K562 (cell line): Measurements from ENCODE around the gene SLC6A16. TPM values are rescaled to one million over a fixed set of nuclear protein-coding genes. Genes with fewer than 3 reads are reported as not detected.

ENCODE experiments used
- ATF4 ChIP-seq: fragments of 450-650 bp; formaldehyde crosslinking; IDR thresholded peaks from 2 replicates; pipeline ENCODE4 v1.4.0; 2022; ENCODE audit warnings: mild to moderate bottlenecking, moderate library complexity
- HDAC2 ChIP-seq: fragments of 450-650 bp; IDR thresholded peaks from 2 replicates; pipeline ENCODE4 v1.6.1; 2016; ENCODE audit warnings: mild to moderate bottlenecking
- MTA3 ChIP-seq: fragments of 450-650 bp; formaldehyde crosslinking; IDR thresholded peaks from 2 replicates; pipeline ENCODE4 v1.6.1; 2017; ENCODE audit warnings: mild to moderate bottlenecking, borderline replicate concordance
- SMARCA5 ChIP-seq: fragments of 450-650 bp; IDR thresholded peaks from 2 replicates; pipeline ENCODE4 v1.6.1; 2016
- TRIM25 ChIP-seq: fragments of 450-650 bp; IDR thresholded peaks from 2 replicates; pipeline ENCODE4 v1.7.0; 2016; ENCODE audit warnings: borderline replicate concordance
- ZNF507 ChIP-seq: conservative IDR thresholded peaks from 2 replicates; pipeline ENCODE4 v1.6.1; 2017; ENCODE audit warnings: missing genetic modification characterization, missing compliant biosample characterization
- ZNF518B ChIP-seq: fragments of 250-450 bp; sonication (Bioruptor Pico); IDR thresholded peaks from 2 replicates; pipeline ENCODE4 v1.5.0; 2021; ENCODE audit warnings: mild to moderate bottlenecking, moderate library complexity
- ZNF584 ChIP-seq: fragments of 200-800 bp; sonication (Bioruptor generic); IDR thresholded peaks from 2 replicates; pipeline ENCODE4 v1.6.1; 2016; ENCODE audit warnings: low read depth, mild to moderate bottlenecking, missing genetic modification characterization, missing compliant biosample characterization
- ZNF780A ChIP-seq: fragments of 250-450 bp; sonication (Bioruptor Pico); IDR thresholded peaks from 2 replicates; pipeline ENCODE4 v1.5.0; 2021; ENCODE audit warnings: mild to moderate bottlenecking
- polyA plus RNA-seq, 8 experiments: library from polyadenylated mRNA; depleted of rRNA in 4 of 8; stranded (reverse) in 5 of 8; unstranded in 3 of 8; fragments of >200 nt; fragmentation: Nextera tagmentation in 2 of 8; fragmentation: Illumina TruSeq in 1 of 8; extraction: Ambion mirVana in 2 of 8; extraction: Trizol in 1 of 8; gene quantifications; 2 replicates each; pipeline versions ENCODE4 v1.2.1 to v1.2.3, GENCODE V29; 2011 to 2014; ENCODE audit warnings: inconsistent platforms in 1 of 8, missing spikeins in 1 of 8
- total RNA-seq, 7 experiments: library from RNA; depleted of rRNA in 6 of 7; stranded (reverse); fragments of >200 nt in 6 of 7; fragmentation: Illumina TruSeq in 2 of 7; extraction: Trizol in 2 of 7; gene quantifications; 2 replicates each; pipeline versions ENCODE4 v1.2.1 to v1.2.3, GENCODE V29; 2011 to 2021; ENCODE audit warnings: low replicate concordance in 1 of 7

The SLC6A16 gene
- total and polyA plus RNA-seq, 9 of the 15 experiments (the other 6 are each of a cell fraction or from before 2014, with no cell fraction given): 0.05 to 0.95 (median 0.36) TPM

GRCh38 chr19:49342291-49342721 lies 17.3 kb upstream of the SLC6A16 start (continued):
- TF ChIP-seq TRIM25 (no peak), ZNF507 (no peak), ATF4 (CRISPR knock-in tag) (no peak), HDAC2 (no peak), ZNF518B (CRISPR knock-in tag) (no peak), SMARCA5 (no peak), ZNF780A (CRISPR knock-in tag) (no peak), MTA3 (no peak), ZNF584 (CRISPR knock-in tag) (no peak)
